GM19025 (cell line): ENCODE measurements around the gene CYB5B.
"Not testable (repeated sequence)": the region's sequence is repeated elsewhere in the genome, so short reads cannot be mapped to it uniquely, and the experiment has no call there.

Experiments
- ATAC-seq: cut with Tn5 transposase; IDR thresholded peaks from one replicate; pipeline ENCODE4 v1.9.1; 2021; ENCODE audit warnings: mild to moderate bottlenecking, low read depth, moderate library complexity; ENCODE audit not compliant: unreplicated experiment

The CYB5B gene

GRCh38 chr16:69407702-69408323 is 16.6 kb upstream of the CYB5B start:
- no peak for ATAC-seq

GRCh38 chr16:69408475-69408874 is 15.9 kb upstream of the CYB5B start:
- ATAC-seq: no peak

GRCh38 chr16:69410219-69410990 is 14.0 kb upstream of the CYB5B start:
- ATAC-seq: no peak

GRCh38 chr16:69411064-69411985 is 13.1 kb upstream of the CYB5B start:
- no peak for ATAC-seq

GRCh38 chr16:69412287-69412686 is 12.1 kb upstream of the CYB5B start:
- ATAC-seq: no peak

GRCh38 chr16:69413045-69413664 is 11.3 kb upstream of the CYB5B start:
- ATAC-seq: no peak

GRCh38 chr16:69417520-69418199 is 6.8 kb upstream of the CYB5B start:
- ATAC-seq: no peak

GRCh38 chr16:69419956-69420355 is 4.5 kb upstream of the CYB5B start:
- no peak for ATAC-seq

- no peak for ATAC-seq
These were observed 1.2 kb upstream of the CYB5B start for GRCh38 chr16:69423189-69423588.

- ATAC-seq: no peak
These were observed 741 bp downstream of the CYB5B start for GRCh38 chr16:69424935-69425784.

GRCh38 chr16:69428652-69429051 is 4.2 kb downstream of the CYB5B start:
- no peak for ATAC-seq

GRCh38 chr16:69429058-69429640 is 4.7 kb downstream of the CYB5B start:
- ATAC-seq: not testable (repeated sequence)

GRCh38 chr16:69431948-69432468 is 7.6 kb downstream of the CYB5B start:
- no peak for ATAC-seq

- ATAC-seq: no peak
These were observed 9.6 kb downstream of the CYB5B start for GRCh38 chr16:69434066-69434465.

GRCh38 chr16:69435977-69436820 is 11.8 kb downstream of the CYB5B start:
- no peak for ATAC-seq

- no peak for ATAC-seq
These were observed 12.5 kb downstream of the CYB5B start for GRCh38 chr16:69436896-69437295.

- no peak for ATAC-seq
These were observed 14.0 kb downstream of the CYB5B start for GRCh38 chr16:69438465-69438864.

GRCh38 chr16:69440250-69440649 is 15.8 kb downstream of the CYB5B start:
- no peak for ATAC-seq
